Thyroid gland (tissue), 4 donors: ENCODE measurements around the gene ABCC3. TPM values are rescaled to one million over a fixed set of nuclear protein-coding genes. Genes with fewer than 3 reads are reported as not detected.

ENCODE experiments used
- DNase-seq, 2 donors: peaks; one replicate each; pipeline ENCODE4 v3.0.0-alpha.2; 2019
- H3K27ac ChIP-seq, 3 donors: fragments of 200-600 bp; sonication (generic); 1 replicate in 2 of 3; 2 replicates in 1 of 3; pipeline ENCODE4 v1.5.1; 2016 to 2019; ENCODE audit warnings: mild to moderate bottlenecking in 1 of 3, moderate library complexity in 1 of 3
- H3K27me3 ChIP-seq: fragments of 200-600 bp; sonication (generic); one replicate; pipeline ENCODE4 v1.5.1; 2019
- H3K36me3 ChIP-seq, 2 donors: fragments of 200-600 bp; sonication (generic); one replicate each; pipeline ENCODE4 v1.5.1; 2016 to 2019
- H3K4me1 ChIP-seq, 2 donors: fragments of 200-600 bp; sonication (generic); one replicate each; pipeline ENCODE4 v1.5.1; 2017 to 2019
- H3K4me3 ChIP-seq, 3 donors: fragments of 200-600 bp; sonication (generic); replicated peaks in 1 of 3; 1 replicate in 2 of 3; 2 replicates in 1 of 3; pipeline ENCODE4 v1.5.1; 2016; ENCODE audit warnings: mild to moderate bottlenecking in 1 of 3
- H3K9me3 ChIP-seq: fragments of 200-600 bp; sonication (generic); one replicate; pipeline ENCODE4 v1.5.1; 2017
- POLR2A ChIP-seq, 2 donors: fragments of 450-650 bp; IDR thresholded peaks; one replicate each; pipeline ENCODE4 v1.6.1; 2017; ENCODE audit warnings: antibody characterized with exemption in 2 of 2, mild to moderate bottlenecking in 2 of 2, moderate library complexity in 1 of 2
- WGBS, 2 donors: methylation state at CpG; one replicate each; pipeline ENCODE4 v1.1.5; 2017; 5-methylcytosine and 5-hydroxymethylcytosine counted together
- intact Hi-C: fragments of 100-400 bp; cut with DNase I; formaldehyde crosslinking; loops from one replicate; pipeline ENCODE4 v1.15.1; 2023
- total RNA-seq, 4 donors: library from RNA; depleted of rRNA; stranded (reverse); fragments of >200 nt; gene quantifications; one replicate each; pipeline ENCODE4 v1.2.3, GENCODE V29; 2016
- TF ChIP-seq, protein P1 (sequence below), 6 experiments: fragments of 200-600 bp in 3 of 6; fragments of 450-650 bp in 3 of 6; sonication (generic) in 3 of 6; IDR thresholded peaks; one replicate each; pipeline ENCODE4 v1.5.1; 2016 to 2019; ENCODE audit warnings: antibody characterized with exemption in 6 of 6, mild to moderate bottlenecking in 2 of 6, inconsistent platforms in 1 of 6, moderate library complexity in 1 of 6

ABCC3 gene
- total RNA-seq, 4 donors from 2014 or later: 51.0 to 189 (median 131) TPM

DNA sequence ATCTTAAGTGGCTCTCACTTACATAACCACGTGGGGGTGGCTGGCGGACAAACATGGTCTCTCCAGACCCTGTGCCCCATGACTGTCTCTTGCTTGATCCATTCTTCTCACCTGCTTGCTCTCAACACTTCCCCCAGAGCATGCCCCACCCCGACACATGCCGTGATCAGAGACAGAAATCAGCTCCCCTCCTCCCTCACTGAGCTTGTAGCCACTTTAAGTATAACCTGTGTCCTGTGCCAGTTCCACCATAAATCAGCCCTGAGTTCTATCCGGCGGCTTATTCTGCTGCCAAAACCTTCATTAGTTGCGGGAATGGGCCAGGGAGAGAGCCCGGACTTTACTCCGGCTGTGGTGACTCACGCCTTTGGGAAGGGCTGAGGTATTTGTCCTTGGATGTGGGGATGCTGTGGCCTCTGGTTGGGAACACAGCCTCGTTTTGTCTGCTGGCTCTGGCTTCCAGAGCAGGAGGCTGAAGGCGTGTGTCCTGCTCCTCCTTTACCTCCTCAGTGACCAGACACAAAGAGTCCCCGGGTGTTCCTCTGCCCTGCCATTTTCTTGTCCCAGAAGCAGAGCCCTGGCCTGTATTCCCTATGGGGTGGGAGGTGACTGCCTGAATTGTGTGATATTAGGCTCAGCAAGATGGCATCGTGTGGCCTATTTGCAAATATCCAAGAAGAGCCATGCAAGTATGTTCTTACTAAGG is 52.0 kb downstream of the ABCC3 start:
- 57 to 59% methylated on average over 14 of the region's 14 CpGs for WGBS, 2 donors
- TF ChIP-seq POLR2A (IDR thresholded peaks at IDR 0.05): no peak
- TF ChIP-seq, protein P1, sequence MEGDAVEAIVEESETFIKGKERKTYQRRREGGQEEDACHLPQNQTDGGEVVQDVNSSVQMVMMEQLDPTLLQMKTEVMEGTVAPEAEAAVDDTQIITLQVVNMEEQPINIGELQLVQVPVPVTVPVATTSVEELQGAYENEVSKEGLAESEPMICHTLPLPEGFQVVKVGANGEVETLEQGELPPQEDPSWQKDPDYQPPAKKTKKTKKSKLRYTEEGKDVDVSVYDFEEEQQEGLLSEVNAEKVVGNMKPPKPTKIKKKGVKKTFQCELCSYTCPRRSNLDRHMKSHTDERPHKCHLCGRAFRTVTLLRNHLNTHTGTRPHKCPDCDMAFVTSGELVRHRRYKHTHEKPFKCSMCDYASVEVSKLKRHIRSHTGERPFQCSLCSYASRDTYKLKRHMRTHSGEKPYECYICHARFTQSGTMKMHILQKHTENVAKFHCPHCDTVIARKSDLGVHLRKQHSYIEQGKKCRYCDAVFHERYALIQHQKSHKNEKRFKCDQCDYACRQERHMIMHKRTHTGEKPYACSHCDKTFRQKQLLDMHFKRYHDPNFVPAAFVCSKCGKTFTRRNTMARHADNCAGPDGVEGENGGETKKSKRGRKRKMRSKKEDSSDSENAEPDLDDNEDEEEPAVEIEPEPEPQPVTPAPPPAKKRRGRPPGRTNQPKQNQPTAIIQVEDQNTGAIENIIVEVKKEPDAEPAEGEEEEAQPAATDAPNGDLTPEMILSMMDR (IDR thresholded peaks at IDR 0.05): no peak
- Histone ChIP-seq H3K36me3 (no peaks in the 10 kb centered on the region), H3K27ac (peak overlapping the region; percentile 46 to 60 (median 57)), H3K4me3 (no peak overlapping the region), H3K9me3 (no peaks in the 10 kb centered on the region), H3K27me3 (no peaks in the 10 kb centered on the region), H3K4me1 (peaks cover 53 to 60% of the 10 kb centered on the region in 2 donors)
- DNase-seq: peak; percentile 50 to 58
- intact Hi-C loops: loop anchor here (10.0 kb wide), 1 partner anchor 202 kb away; no protein-coding TSS in a partner anchor

DNA sequence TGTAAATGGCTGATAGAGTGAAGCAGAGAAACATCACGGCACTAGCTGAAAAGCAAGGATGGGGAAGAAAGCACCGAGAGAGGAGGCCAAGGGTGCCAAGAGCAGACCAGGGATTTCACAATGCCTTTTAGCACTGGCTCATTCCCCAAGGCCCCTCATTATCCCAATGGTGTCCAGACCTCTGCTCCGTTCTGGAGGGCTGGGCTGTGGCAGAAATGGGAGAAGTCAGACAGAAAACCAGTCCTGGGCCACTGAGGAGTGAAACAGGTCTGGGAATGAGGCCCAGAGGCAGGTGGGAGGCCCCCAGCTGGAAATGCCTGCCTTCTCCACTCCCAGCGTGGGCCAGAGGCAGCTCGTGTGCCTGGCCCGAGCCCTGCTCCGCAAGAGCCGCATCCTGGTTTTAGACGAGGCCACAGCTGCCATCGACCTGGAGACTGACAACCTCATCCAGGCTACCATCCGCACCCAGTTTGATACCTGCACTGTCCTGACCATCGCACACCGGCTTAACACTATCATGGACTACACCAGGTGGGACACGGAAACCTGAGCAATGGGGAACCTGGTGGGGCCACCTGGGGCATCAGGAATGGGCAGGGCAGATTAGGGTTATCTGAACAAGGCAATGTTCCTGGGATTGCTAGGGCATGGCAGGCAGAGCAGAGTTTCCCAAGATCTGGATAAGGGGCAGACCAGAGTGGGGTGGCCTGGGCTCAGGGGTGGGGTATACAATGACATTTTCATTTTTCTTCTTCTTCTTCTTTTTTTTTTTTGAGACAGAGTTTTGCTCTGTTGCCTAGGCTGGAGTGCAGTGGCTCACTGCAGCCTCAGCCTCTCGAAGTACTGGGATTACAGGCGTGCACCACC is 52.8 kb downstream of the ABCC3 start:
- WGBS, 2 donors: 86 to 91% methylated on average over 12 to 16 of the region's 16 CpGs

DNA sequence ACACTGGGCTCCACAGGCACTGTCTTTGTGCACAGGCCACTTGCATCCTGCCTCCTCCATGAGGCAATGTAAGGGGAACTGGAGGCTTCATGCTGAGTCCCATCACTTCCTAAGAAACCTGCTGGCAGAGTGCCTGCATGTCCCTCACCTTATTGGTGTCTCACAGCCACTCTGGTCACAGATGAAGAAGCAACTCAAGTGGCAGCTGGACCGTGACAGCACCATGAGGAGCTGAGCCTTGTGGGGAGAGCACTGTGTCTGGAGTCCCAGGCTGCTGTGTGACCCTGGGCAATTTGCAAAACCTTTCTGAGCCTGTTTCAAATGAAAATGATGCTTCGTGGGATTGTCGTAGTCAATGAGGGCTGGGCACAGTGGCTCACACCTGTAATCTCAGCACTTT is 53.6 kb downstream of the ABCC3 start:
- Histone ChIP-seq H3K36me3 (no peaks in the 10 kb centered on the region), H3K27ac (peak overlapping the region in 1 of 3 donors; percentile 66), H3K4me3 (no peak overlapping the region), H3K9me3 (no peaks in the 10 kb centered on the region), H3K27me3 (no peaks in the 10 kb centered on the region), H3K4me1 (peaks cover 63 to 72% of the 10 kb centered on the region in 2 donors)
- WGBS, 2 donors: 81 to 84% methylated on average over 3 of the region's 3 CpGs
- DNase-seq: peak; percentile 95 to 96
- intact Hi-C loops: loop anchor here (10.0 kb wide), 1 partner anchor 203 kb away; no protein-coding TSS in a partner anchor
- TF ChIP-seq, protein P1 (IDR thresholded peaks at IDR 0.05): no peak
- TF ChIP-seq POLR2A (IDR thresholded peaks at IDR 0.05): no peak

More for the DNA sequence above, 52.8 kb downstream of the ABCC3 start:
- Histone ChIP-seq H3K4me1 (peaks cover 58 to 68% of the 10 kb centered on the region in 2 donors), H3K4me3 (no peak overlapping the region), H3K36me3 (no peaks in the 10 kb centered on the region), H3K27ac (peak overlapping the region; percentile 46 to 60 (median 57)), H3K27me3 (no peaks in the 10 kb centered on the region), H3K9me3 (no peaks in the 10 kb centered on the region)
- intact Hi-C loops: loop anchor here (10.0 kb wide), 1 partner anchor 203 kb away; no protein-coding TSS in a partner anchor
- TF ChIP-seq, protein P1 (IDR thresholded peaks at IDR 0.05): no peak
- TF ChIP-seq POLR2A (IDR thresholded peaks at IDR 0.05): no peak
- no peak for DNase-seq

DNA sequence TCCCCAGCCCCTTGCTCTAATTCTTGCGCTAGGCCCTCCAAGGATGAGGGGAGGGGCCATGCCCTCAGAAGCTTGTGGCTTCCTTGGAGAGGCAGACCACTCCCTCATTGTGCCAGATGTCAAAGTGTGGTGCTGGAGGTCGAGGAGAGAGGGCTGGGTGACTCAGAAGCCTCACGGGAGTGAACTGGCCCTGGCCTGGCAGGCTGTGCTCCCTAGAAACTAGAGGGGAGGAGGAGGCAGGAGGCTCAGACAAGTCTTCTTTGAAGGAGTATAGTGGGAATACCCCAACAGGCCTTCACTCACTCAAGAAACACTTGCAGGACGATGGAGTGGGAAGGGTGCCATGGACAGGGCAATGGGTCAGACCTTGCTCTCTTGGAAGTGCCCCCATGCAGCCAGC is 54.6 kb downstream of the ABCC3 start:
- 47 to 49% methylated on average over 4 of the region's 4 CpGs for WGBS, 2 donors
- Histone ChIP-seq H3K9me3 (no peaks in the 10 kb centered on the region), H3K27me3 (no peaks in the 10 kb centered on the region), H3K27ac (peak overlapping the region; percentile 25 to 66 (median 33)), H3K4me1 (peaks cover 69 to 81% of the 10 kb centered on the region in 2 donors), H3K4me3 (no peak overlapping the region), H3K36me3 (no peaks in the 10 kb centered on the region)
- peak; percentile 42 to 47 for DNase-seq
- no peak for TF ChIP-seq POLR2A (IDR thresholded peaks at IDR 0.05)
- TF ChIP-seq, protein P1 (IDR thresholded peaks at IDR 0.05): no peak
- intact Hi-C loops: loop anchor here (10.0 kb wide), 1 partner anchor 204 kb away; no protein-coding TSS in a partner anchor
